NCI-H69 (cell line): ENCODE measurements around the gene FAM193A.
"Not testable (repeated sequence)": the region's sequence is repeated elsewhere in the genome, so short reads cannot be mapped to it uniquely, and the experiment has no call there.

ENCODE experiments used
- DNase-seq: peaks from one replicate; lab custom pipeline; 2025; lab: John Stamatoyannopoulos, UW

FAM193A gene

DNA sequence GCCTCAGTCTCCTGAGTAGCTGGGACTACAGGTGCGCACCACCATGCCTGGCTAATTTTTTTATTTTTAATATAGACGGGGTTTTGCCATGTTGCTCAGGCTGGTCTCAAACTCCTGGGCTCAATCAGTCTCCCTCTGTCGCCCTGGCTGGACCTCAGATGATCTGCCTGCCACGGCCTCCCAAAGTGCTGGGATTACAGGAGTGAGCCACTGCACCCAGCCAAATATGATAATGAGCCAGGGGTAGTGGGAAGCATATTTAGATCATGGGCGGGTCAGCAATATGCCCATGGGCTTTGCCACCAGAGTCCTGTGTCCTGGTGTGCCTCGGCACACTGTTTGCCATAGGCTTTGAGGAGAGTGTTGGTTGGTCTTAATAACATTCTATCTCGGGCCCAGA, 71.8 kb downstream of the FAM193A start:
- DNase-seq = no peak

DNA sequence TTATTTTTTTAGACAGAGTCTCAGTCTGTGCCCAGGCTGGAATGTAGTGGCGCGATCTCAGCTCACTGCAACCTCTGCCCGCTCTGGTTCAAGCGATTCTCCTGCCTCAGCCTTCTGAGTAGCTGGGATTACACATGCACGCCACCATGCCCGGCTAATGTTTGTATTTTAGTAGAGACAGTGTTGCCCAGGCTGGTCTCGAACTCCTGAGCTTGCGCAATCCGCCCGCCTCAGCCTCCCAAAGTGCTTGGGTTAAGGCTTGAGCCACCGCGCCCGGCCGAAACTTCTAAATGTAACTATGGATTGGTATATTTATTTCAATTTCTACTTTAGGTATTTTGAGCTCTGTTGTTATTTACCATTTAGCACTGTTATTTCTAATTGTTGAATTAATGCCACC, 79.4 kb downstream of the FAM193A start:
- DNase-seq = no peak

DNA sequence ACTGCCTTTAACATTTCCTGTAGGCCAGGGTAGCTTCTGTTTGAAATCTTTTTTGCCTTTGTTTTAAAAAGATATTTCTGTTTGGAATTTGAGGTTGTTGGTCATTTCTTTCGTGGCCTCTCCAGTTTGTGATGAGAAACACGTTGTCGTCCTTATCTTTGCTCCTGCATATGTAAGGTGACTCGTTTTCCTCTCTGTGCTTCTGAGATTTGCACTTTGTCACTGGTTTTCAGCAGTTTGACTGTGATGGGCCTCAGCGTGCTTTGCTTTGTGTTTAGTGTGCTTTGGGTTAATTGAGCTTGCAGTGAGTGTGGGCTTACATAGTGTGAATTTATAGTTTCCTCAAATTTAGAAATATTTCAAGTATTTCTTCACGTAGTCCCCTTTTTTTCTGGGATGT, 81.5 kb downstream of the FAM193A start:
- no peak for DNase-seq

DNA sequence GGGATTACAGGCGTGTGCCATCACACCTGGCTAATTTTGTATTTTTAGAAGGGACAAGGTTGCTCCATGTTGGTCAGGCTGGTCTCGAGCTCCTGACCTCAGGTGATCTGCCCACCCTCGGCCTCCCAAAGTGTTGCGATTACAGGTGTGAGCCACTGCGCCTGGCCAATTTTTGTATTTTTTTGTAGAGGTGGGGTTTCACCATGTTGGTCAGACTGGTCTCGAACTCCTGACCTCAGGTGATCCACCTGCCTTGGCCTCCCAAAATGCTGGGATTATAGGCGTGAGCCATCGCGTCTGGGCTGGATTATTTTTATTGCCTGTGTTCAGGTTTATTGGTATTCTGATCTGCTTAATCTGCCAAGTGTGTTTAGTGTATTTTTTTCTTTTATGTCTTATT, 82.3 kb downstream of the FAM193A start:
- DNase-seq = not testable (repeated sequence)

DNA sequence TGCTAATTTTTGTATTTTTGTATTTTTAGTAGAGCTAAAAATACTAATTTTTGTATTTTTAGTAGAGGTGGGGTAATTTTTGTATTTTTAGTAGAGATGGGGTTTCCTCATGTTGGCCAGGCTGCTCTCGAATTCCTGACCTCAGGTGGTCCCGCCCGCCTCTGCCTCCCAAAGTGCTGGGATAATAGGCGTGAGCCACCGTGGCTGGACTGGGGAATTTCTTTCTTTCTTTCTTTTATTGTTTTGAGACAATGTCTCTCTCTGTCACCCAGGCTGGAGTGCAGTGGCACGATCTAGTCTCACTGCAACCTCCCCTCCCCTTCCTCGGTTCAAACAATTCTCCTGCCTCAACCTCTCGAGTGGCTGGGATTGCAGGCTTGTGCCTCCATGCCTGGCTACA, 83.0 kb downstream of the FAM193A start:
- no peak for DNase-seq

DNA sequence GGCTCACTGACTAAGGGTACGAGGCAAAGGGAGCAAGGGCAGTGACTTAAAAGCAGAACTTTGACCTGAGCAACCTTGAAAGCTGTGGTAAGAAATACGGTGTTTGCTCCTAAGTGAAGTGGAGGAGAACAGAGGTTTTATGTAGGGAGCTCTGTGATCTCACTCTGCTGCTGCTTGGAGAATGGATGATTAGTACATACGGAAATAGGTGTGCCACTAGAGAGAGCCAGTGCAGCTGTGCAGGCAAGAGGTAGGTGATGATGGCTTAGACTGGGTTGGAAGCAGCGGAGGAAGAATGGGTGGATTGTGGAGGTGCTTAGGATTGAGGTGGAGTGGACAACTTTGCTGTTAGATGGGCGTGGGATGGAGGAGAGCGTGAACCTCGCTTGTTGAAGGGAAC, 85.0 kb downstream of the FAM193A start:
- no peak for DNase-seq

DNA sequence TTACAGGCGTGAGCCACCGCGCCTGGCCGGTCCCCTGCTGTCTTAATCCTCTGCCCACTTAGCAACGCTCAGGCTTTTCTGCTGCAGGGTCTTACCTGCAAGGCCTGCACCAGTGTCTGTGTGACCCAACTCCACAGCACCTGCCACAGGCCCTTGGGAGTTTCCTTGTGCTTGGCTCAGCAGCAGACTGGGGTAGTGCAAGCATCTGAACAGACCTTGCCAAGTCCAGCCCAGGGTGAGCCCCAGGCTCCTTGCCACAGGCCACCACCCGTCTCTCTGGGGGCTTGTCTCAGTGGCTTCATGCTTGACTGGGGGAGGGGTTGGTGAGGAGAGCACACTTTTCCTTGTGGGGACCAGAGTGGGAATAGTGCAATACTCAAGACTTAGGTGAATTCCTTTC, 87.0 kb downstream of the FAM193A start:
- DNase-seq = no peak

DNA sequence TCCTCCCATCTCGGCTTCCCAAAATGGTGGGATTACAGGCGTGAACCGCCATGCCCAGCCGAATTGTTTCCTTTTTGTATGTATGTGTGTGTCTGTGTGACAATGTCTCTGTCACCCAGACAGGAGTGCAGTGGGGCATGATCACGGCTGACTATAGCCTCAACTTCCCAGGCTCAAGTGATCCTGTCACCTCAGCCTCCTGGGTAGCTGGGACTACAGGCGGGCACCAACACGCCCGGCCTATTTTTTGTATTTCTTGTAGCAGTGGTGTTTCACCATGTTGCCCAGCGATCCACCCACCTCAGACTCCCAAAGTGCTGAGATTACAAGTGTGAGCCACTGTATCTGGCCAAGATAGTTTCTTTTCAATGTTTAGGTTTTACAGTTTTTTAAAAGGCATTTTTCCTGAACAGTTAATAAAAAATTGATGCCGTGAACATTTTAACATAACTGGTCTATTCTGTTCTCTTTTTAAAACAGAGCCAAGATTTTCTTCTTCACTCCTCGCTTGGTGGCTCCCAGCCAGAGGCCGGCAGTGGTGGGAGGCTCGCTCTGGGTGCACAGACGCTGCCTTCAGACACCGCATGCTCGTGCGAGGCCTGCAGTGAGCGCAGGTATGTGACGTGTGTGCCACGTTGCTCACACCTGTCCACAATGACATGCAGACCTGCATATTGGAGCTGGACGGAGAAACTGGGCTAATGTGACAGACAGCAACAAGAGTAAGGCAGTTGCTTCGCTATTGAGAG, 88.5 kb downstream of the FAM193A start:
- DNase-seq = no peak

DNA sequence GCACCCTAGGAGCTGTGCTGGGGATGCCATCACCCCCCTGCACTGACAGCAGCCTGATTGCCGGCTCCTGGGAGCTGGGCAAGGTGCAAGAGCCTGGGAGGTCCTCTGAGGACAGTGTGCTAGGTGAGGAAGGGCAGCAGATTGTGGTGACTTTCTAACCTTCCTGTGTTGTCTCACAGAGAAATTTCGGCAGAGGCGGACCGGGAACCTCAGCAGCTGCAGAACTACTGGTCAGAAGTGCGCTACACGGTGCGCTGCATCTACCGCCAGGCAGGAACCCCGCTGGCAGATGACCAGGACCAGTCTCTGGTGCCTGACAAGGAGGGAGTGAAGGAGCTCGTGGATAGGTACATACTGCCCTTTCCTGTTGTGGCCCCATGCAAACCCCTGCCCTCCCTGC, 89.8 kb downstream of the FAM193A start:
- DNase-seq = no peak

DNA sequence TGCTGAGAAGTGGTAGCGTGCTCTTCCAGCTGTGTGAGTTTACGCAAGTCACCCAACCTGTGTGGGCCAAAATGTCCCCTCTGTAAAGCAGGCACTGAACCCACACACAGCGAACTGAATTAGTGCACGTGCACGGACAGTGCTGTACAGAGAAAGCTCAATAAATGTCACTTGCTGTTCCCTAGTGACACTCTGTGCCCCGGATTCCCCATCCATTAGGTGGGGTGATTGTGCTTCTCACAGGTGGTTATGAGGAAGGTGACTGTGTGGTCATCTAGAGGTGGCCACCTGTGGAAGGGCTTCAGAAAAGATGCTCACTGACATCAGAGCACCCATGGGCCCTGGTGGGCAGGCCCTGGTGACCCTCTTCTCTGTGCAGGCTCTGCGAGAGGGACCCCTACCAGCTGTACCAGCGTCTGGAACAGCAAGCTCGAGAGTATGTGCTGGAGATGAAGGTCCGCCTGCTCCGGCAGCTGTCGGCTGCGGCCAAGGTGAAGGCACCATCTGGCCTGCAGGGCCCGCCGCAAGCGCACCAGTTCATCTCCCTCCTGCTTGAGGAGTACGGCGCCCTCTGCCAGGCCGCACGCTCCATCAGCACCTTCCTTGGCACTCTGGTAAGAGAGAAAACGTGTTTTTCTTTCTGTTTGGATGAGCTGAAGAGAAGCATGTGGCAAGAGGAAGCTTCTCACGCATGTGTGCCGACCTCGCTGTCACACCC, 94.3 kb downstream of the FAM193A start:
- DNase-seq = no peak

DNA sequence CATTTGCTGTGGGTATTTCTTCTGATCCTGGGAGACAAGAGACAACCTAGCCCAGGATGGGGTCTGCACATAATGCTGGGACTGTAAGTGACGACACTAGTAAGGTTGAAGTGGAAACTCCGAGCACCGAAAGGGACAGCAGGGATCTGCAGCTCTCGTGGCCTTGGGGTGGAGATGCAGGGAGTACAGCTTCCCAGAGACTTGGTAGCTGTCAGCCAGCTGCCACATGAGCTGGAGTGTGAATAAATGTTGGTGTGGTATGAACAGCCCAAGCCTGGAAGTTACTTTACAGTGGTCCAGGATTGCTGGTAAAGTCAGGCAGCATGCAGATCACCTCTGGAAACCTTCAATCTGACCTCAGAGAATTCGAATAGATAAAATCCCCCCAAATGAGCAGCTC, 97.6 kb downstream of the FAM193A start:
- DNase-seq = no peak

DNA sequence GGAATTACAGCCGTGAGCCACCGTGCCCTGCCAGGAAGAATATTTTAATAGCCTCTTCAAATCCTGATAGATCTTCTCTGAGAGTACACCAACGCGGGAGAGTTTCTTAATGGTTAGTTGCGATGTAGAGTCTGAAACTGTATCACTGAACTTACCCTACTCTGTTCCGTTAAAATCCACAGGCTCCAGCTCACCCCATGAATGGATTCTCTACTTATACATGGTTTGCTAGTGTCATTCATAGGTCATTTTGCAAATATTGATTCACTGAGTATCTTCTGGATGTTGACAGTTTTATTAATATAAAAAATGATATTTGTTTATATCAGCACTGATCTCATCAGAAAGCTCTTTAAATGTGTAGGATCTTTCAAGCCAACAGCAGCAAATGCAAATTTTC, 99.9 kb downstream of the FAM193A start:
- no peak for DNase-seq

DNA sequence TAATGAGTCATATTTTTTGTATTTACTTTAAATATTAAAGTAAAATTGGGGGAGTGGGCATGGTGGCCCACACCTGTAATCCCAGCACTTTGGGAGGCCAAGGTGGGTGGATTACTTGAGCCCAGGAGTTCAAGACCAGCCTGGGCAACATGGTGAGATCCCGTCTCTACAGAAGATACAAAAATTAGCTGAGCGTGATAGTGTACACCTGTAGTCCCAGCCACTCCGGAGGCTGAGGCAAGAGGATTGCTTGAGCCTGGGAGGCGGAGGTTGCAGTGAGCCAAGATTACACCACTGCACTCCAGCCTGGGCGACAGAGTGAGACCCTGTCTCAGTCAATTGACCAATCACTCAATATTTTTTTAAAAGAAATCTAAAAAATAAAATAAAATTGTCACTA, 100.5 kb downstream of the FAM193A start:
- DNase-seq = not testable (repeated sequence)

DNA sequence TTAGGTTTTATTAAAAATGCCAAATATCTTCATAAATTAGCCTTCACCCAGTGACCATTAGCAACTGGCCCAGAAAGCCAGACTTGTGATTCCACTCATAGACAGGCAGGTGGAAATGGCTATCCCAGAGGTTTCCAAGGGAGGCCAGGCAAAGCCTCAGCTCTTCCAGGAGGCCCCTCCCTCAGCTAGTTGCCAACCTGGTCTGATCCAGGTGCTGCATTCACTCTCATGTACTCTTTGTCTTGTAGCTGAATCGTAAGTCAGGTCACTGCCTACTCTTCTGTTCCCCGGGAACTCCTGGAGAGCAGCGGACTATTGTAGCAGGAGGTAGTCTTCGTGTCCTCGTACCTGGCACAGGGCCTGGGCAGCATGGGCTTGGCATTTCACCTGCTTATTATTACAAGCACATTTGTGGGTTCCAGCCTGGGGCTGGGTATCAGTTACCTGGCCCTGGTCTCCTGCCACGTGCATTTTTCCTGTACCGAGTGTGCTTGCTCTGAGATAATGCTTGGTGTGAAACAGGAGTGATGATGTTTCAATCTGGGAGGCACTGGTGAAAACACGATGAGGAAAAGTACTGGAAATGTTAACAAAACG, 101.6 kb downstream of the FAM193A start:
- DNase-seq = peak; percentile 72

DNA sequence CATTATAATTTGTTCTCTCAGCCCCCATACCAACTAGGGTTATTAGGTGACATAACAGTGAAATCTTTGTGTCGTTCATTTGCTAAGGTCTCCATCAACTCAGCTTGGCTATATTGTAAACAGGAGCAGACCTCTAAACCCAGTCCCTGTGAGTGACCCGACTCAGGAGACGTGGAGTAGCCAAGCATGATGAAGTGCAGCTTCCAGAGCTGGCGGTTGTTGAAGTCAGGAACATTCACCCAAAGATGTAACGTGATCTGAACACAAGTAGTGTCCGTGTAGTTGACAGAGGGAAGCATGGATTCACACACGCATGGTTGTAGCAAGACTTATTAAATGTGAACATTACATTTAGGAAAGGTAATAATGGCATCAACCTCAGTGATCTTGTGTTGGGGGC, 102.3 kb downstream of the FAM193A start:
- DNase-seq = no peak

DNA sequence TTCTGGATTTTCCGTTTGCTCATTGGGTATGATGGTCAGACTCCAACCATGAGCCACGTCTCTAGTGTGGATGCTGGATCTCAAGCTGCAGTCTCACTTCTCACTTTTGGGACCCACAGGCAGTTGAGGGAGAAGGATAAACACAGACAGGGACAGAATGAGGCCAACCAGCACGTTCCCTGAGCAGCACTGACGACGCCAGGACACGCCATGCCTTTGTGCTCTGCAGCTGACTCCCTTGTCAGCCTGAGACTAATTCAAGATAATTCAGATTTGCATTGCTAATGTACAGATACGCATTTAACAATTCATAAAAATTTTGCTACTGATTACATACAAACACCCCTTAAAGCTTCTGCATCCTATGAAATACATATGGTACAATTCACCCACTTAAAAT, 106.5 kb downstream of the FAM193A start:
- DNase-seq = no peak

DNA sequence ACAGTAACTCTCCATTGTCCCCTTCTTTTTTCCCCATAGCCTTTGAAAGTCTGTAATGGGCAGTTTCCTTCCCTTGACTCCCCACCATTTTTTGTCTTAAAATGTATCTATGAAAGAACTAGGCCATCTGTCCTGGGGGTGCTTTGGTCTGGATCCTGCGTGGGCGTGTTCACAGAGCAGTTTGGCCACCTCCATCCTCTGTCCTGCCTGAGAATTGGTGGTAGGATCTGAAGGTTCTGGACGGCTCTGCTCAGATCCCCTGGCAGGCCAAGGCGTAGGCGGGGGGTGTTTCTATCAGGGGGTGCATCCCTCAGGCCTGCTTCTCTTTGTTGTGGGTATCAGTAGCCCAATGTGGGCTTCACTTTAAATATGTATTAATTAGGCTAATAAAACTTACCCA, 107.1 kb downstream of the FAM193A start:
- DNase-seq = no peak

DNA sequence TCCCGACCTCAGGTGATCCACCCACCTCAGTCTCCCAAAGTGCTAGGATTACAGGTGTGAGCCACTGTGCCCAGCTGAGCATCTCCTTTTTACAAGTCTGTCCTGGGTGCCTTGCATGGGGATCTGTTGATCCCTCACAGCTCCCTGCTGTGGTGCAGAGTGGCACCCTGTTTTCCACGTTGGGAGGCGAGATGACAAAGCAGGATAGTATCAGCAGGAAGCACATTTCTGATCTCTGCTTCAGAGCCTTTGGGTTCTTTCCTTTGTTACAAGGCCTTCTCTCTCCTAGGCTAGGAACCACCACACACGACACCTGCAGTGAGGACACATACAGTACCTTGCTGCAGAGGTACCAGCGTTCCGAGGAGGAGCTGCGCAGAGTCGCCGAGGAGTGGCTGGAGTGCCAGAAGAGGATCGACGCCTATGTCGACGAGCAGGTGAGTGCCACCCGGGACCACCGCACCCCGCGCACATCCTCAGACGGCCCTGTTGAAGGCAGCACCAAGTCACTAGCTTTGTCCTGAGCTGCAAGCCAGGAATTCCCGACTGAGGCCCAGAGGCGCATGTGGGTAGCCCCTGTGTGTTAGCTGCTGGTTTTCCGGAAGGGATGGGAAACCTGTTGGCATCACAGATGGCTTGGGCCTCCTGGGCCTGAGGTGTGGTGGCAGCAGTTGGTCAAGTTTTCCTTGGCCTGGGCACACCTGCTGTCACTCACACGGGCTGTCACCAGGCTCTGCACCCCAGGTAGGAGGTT, 110.1 kb downstream of the FAM193A start:
- no peak for DNase-seq

DNA sequence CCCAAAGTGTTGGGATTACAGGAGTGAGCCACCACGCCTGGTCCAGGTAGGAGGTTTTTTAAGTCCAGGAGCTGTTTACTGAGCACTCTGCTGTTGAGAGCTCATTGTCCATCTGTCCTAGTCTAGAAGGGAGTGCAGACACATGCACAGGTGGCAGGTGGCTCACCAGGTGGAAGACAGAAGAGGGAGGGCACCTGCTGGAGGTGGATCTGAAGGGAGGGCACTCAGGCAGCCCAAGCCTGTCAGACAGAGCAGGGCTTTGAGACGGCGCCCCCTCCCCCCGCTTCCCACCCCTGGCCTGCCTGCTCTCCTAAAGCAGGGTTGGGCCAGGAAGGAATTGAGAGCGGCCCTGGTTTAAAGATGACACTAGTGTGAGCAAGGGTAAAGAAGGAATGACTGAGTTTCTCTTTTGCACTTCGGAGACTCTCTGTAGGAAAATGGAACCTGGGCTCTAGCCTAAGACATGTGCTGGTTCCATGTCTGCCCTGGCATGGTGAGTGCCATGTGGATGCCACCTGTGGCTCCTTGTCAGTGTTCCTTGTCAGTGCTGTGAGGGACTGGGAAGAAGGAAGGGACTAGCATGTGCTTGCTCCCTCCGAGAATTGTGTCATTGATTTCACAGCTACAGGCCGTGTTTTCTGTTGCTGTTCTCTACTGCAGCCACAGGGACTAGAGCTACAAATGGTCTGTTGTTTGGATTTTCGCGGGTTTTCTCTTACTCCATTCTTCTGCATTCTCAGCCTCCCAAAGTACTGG, 111.1 kb downstream of the FAM193A start:
- DNase-seq = peak; percentile 78

DNA sequence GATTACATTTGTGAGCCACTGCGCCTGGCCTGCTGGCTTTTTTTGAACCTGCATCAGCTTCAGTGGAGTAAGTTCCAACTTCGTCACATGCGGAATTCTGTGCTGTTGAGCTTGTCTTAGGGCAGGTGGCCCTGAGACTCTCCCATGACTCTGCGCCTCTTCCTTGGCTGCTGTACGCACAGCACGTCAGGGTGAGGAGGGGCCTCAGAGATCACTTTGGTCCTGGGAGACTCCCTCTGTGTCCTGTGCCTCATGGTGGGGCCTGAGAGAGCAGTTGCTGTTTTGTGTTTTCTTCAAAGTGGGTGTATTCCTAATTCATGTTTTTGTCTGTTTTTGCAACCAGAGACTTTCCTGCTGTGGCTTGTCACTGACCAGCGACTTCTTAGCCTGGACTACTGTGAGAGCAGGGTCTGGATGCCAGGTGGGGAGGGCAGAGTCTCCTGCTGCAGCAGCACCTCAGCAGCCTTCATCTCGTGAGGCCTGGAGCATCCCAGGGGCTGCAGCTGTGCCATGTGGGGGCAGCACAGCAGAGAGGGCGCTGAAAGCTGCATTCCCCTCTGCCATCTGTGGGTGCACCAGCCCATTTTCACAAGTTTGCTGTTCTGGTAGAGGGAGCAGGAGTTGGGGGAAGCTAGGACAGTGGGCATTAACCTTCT, 111.8 kb downstream of the FAM193A start:
- DNase-seq = no peak

DNA sequence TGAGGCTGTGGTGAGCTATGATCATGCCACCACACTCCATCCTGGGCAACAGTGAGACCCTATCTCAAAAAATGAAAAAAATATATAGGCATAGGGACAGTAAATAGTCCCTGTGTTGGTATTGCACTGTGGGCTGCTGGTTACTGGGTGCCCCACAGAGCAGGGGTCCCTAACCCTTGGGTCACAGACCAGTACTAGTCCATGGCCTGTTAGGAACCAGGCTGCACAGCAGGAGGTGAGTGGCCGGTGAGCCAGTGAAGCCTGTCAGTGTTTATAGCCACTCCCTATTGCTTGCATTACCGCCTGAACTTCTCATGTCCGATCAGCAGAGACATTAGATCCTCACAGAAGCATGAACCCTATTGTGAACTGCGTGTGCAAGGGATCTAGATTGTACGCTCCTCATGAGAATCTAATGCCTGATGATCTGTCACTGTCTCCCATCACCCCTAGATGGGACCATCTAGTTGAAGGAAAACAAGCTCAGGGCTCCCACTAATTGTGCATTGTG, 113.2 kb downstream of the FAM193A start:
- no peak for DNase-seq
